ENCODE measurements around the gene GZMA.

GRCh38 chr5:55102348-55102747, at the start of gene GZMA:
- TF ChIP-seq CTCF (IDR thresholded peaks at IDR 0.05) (no peak), POLR2A (IDR thresholded peaks at IDR 0.05) (peak in 1 of 4 donors; percentile 19)
